HCT116 (cell line): ENCODE data around the gene TENT4A. TPM values are rescaled to one million over a fixed set of nuclear protein-coding genes. Genes with fewer than 3 reads are reported as not detected.

ENCODE experiments used
- ATAC-seq: fragments of 200-7000 bp; cut with Tn5 transposase; 2 replicates; pipeline ENCODE4 v1.9.1; 2020; ENCODE audit warnings: mild to moderate bottlenecking, moderate library complexity
- BruUV-seq: library from RNA; stranded (reverse); fragments of 400-500 nt; replicated peaks from 2 replicates; lab custom pipeline; 2021; lab: Mats Ljungman, UMichigan
- CTCF ChIA-PET: fragments of 300-600 bp; sonication (Branson Sonifier 250); formaldehyde crosslinking; loops from one replicate; lab custom pipeline; 2021; ENCODE audit warnings: antibody characterized with exemption; lab: Charles Lee
- POLR2A ChIA-PET: fragments of 300-600, 350-600 bp; sonication (Branson Sonifier 250); formaldehyde crosslinking; loops from one replicate; lab custom pipeline; 2021; ENCODE audit warnings: antibody characterized with exemption; lab: Charles Lee
- RAD21 ChIA-PET, 2 experiments: fragments of 300-600 bp; sonication (Branson Sonifier 250); formaldehyde crosslinking; loops; one replicate each; lab custom pipeline; 2023; ENCODE audit warnings: low total read pairs in 2 of 2; ENCODE audit not compliant: uncharacterized antibody in 2 of 2, unreplicated experiment in 2 of 2, low non-redundant PET in 1 of 2; lab: Charles Lee
- DNase-seq: peaks from one replicate; pipeline ENCODE4 v3.0.0-alpha.2; 2010; ENCODE audit warnings: low read depth, low spot score
- H2AFZ ChIP-seq: fragments of 200-600 bp; shearing (Covaris generic), sonication (generic); 2 replicates; pipeline ENCODE4 v1.6.1; 2017; ENCODE audit warnings: low read depth, mixed run types, mixed read lengths, antibody characterized with exemption, low read length; ENCODE audit not compliant: poor library complexity, severe bottlenecking
- H3K27ac ChIP-seq: 2 replicates; pipeline ENCODE4 v1.5.1; 2012; ENCODE audit warnings: low read depth, low read length
- H3K27me3 ChIP-seq: fragments of 200-600 bp; sonication (generic); 2 replicates; pipeline ENCODE4 v1.6.1; 2016; ENCODE audit warnings: mixed run types, low read length, mixed read lengths; ENCODE audit not compliant: insufficient read depth
- H3K36me3 ChIP-seq, 2 experiments: fragments of 200-500 bp in 1 of 2; fragments of 200-600 bp in 1 of 2; sonication (Bioruptor generic) in 1 of 2; sonication (generic) in 1 of 2; 2 replicates each; pipeline versions ENCODE4 v1.5.1 to v1.6.1; 2014 to 2016; ENCODE audit warnings: low read length in 2 of 2, inconsistent platforms in 1 of 2, mixed read lengths in 1 of 2, mixed run types in 1 of 2; ENCODE audit not compliant: insufficient read depth in 2 of 2, control insufficient read depth in 1 of 2
- H3K4me1 ChIP-seq, 2 experiments: fragments of 200-600 bp in 1 of 2; sonication (generic) in 1 of 2; 2 replicates each; pipeline versions ENCODE4 v1.5.1 to v1.6.1; 2012 to 2017; ENCODE audit warnings: low read length in 2 of 2, inconsistent platforms in 1 of 2, mild to moderate bottlenecking in 1 of 2, mixed read lengths in 1 of 2, mixed run types in 1 of 2, moderate library complexity in 1 of 2; ENCODE audit not compliant: insufficient read depth in 2 of 2, control insufficient read depth in 1 of 2
- H3K4me2 ChIP-seq: fragments of 200-600 bp; sonication (generic); 2 replicates; pipeline ENCODE4 v1.6.1; 2017; ENCODE audit warnings: mixed run types, low read length, mixed read lengths
- H3K4me3 ChIP-seq, 2 experiments: fragments of 200-600 bp in 1 of 2; sonication (generic) in 1 of 2; replicated peaks in 1 of 2; 2 replicates each; pipeline ENCODE4 v1.5.1; 2011 to 2016; ENCODE audit warnings: low read length in 2 of 2, control low read depth in 1 of 2, low read depth in 1 of 2, mild to moderate bottlenecking in 1 of 2, mixed read lengths in 1 of 2, mixed run types in 1 of 2
- H3K79me2 ChIP-seq: fragments of 200-600 bp; sonication (generic); 2 replicates; pipeline ENCODE4 v1.6.1; 2017; ENCODE audit warnings: mild to moderate bottlenecking, mixed run types, low read length, moderate library complexity, mixed read lengths; ENCODE audit not compliant: insufficient read depth
- H3K9ac ChIP-seq: fragments of 200-600 bp; sonication (generic); 2 replicates; pipeline ENCODE4 v1.6.1; 2016; ENCODE audit warnings: low read length, mixed read lengths
- H3K9me2 ChIP-seq: fragments of 200-600 bp; sonication (generic), shearing (Covaris generic); 2 replicates; pipeline ENCODE4 v1.6.1; 2017; ENCODE audit warnings: mixed run types, mild to moderate bottlenecking, moderate library complexity; ENCODE audit not compliant: insufficient read depth
- H3K9me3 ChIP-seq, 2 experiments: fragments of 200-500 bp in 1 of 2; fragments of 200-600 bp in 1 of 2; sonication (Bioruptor generic) in 1 of 2; sonication (generic) in 1 of 2; 2 replicates each; pipeline ENCODE4 v1.6.1; 2014 to 2017; ENCODE audit warnings: low read length in 2 of 2, mixed read lengths in 2 of 2, inconsistent platforms in 1 of 2, low read depth in 1 of 2, mild to moderate bottlenecking in 1 of 2, mixed run types in 1 of 2, moderate library complexity in 1 of 2; ENCODE audit not compliant: control insufficient read depth in 1 of 2, insufficient read depth in 1 of 2
- H4K20me1 ChIP-seq: fragments of 200-600 bp; sonication (generic), shearing (Covaris generic); 2 replicates; pipeline ENCODE4 v1.6.1; 2017; ENCODE audit warnings: mixed run types, mild to moderate bottlenecking, moderate library complexity; ENCODE audit not compliant: insufficient read depth
- CBX3 ChIP-seq: IDR thresholded peaks from 2 replicates; pipeline ENCODE4 v1.6.1; 2012; ENCODE audit warnings: low read depth
- CEBPB ChIP-seq: IDR thresholded peaks from 2 replicates; pipeline ENCODE4 v1.6.1; 2012; ENCODE audit warnings: low read depth
- ELF1 ChIP-seq: IDR thresholded peaks from 2 replicates; pipeline ENCODE4 v1.6.1; 2012; ENCODE audit warnings: low read depth, borderline replicate concordance
- EZH2 ChIP-seq: fragments of 200-600 bp; sonication (generic); IDR thresholded peaks from 2 replicates; pipeline ENCODE4 v1.6.1; 2017; ENCODE audit warnings: antibody characterized with exemption, mixed run types
- EZH2phosphoT487 ChIP-seq: fragments of 200-600 bp; IDR thresholded peaks from 2 replicates; pipeline ENCODE4 v1.6.1; 2018; ENCODE audit warnings: antibody characterized with exemption, borderline replicate concordance
- POLR2A ChIP-seq: IDR thresholded peaks from 2 replicates; pipeline ENCODE4 v1.7.0; 2011; ENCODE audit warnings: borderline replicate concordance; ENCODE audit not compliant: insufficient read depth, insufficient read length; ENCODE audit errors: extremely low read depth
- RAD21 ChIP-seq: IDR thresholded peaks from 2 replicates; pipeline ENCODE4 v1.6.1; 2012; ENCODE audit warnings: low read depth, mild to moderate bottlenecking
- SIN3A ChIP-seq: IDR thresholded peaks from 2 replicates; pipeline ENCODE4 v1.6.1; 2012; ENCODE audit warnings: low read depth
- SP1 ChIP-seq: IDR thresholded peaks from 2 replicates; pipeline ENCODE4 v1.6.1; 2012; ENCODE audit warnings: low read depth
- SRF ChIP-seq: IDR thresholded peaks from 2 replicates; pipeline ENCODE4 v1.6.1; 2012; ENCODE audit warnings: low read depth
- TCF7L2 ChIP-seq: IDR thresholded peaks from 2 replicates; pipeline ENCODE4 v1.7.0; 2011; ENCODE audit warnings: borderline replicate concordance, inconsistent platforms; ENCODE audit not compliant: insufficient read depth, insufficient read length; ENCODE audit errors: extremely low read depth
- YY1 ChIP-seq: IDR thresholded peaks from 2 replicates; pipeline ENCODE4 v1.6.1; 2011; ENCODE audit warnings: low read length, low read depth, moderate library complexity, mild to moderate bottlenecking; ENCODE audit not compliant: insufficient replicate concordance; ENCODE audit errors: extremely low read depth
- ZNF274 ChIP-seq: fragments of 200-500 bp; sonication (Bioruptor generic); IDR thresholded peaks from 2 replicates; pipeline ENCODE4 v1.6.1; 2014; ENCODE audit warnings: mild to moderate bottlenecking, low read depth, low read length, inconsistent platforms
- intact Hi-C: fragments of 100-400 bp; cut with micrococcal nuclease; formaldehyde crosslinking; loops from 2 replicates; pipeline ENCODE4 v1.10.0; 2022
- total RNA-seq: library from RNA; stranded (reverse); gene quantifications from one replicate; pipeline ENCODE4 v1.2.1, GENCODE V29; 2021; ENCODE audit not compliant: unreplicated experiment
- TF ChIP-seq, protein P1 (sequence below), 3 experiments: fragments of 200-600 bp in 1 of 3; sonication (generic) in 1 of 3; IDR thresholded peaks in 2 of 3; conservative IDR thresholded peaks in 1 of 3; 2 replicates each; pipeline ENCODE4 v1.5.1; 2012 to 2017; ENCODE audit warnings: low read depth in 2 of 3, low read length in 2 of 3, antibody characterized with exemption in 1 of 3, borderline replicate concordance in 1 of 3, control low read depth in 1 of 3, mild to moderate bottlenecking in 1 of 3, mixed read lengths in 1 of 3, mixed run types in 1 of 3, moderate library complexity in 1 of 3; ENCODE audit not compliant: insufficient read depth in 1 of 3
- TF ChIP-seq, protein P2 (sequence below): IDR thresholded peaks from 2 replicates; pipeline ENCODE4 v1.6.1; 2012
- TF ChIP-seq, protein P3 (sequence below): IDR thresholded peaks from 2 replicates; pipeline ENCODE4 v1.6.1; 2012
- TF ChIP-seq, protein P4 (sequence below): IDR thresholded peaks from 2 replicates; pipeline ENCODE4 v1.6.1; 2011; ENCODE audit warnings: mild to moderate bottlenecking, low read length, moderate library complexity; ENCODE audit not compliant: insufficient replicate concordance; ENCODE audit errors: extremely low read depth

TENT4A gene
- total RNA-seq, 1 experiment from 2014 or later, result 39.8 TPM

DNA sequence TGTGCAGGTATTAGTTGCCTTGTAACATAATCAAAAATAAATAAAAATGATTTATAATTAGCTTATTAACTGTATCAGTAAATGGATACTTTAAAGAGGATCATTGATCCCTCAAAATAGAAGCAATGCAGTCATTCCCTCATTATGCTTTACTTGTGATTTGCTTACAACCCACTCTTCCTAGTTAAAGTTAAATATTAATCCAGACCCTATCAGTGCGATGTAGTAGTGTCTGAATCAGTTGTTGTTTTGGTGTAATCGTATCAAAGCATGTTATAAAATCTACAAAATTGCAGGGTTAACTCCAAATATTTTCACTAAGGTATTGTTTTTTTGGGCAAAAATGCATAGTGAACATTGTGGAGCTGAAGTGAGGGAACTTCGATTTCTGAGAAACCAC is 17.6 kb downstream of the TENT4A start (continued):
- TF ChIP-seq, protein P1, sequence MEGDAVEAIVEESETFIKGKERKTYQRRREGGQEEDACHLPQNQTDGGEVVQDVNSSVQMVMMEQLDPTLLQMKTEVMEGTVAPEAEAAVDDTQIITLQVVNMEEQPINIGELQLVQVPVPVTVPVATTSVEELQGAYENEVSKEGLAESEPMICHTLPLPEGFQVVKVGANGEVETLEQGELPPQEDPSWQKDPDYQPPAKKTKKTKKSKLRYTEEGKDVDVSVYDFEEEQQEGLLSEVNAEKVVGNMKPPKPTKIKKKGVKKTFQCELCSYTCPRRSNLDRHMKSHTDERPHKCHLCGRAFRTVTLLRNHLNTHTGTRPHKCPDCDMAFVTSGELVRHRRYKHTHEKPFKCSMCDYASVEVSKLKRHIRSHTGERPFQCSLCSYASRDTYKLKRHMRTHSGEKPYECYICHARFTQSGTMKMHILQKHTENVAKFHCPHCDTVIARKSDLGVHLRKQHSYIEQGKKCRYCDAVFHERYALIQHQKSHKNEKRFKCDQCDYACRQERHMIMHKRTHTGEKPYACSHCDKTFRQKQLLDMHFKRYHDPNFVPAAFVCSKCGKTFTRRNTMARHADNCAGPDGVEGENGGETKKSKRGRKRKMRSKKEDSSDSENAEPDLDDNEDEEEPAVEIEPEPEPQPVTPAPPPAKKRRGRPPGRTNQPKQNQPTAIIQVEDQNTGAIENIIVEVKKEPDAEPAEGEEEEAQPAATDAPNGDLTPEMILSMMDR (IDR thresholded peaks at IDR 0.05 in 2 of 3, conservative IDR thresholded peaks at IDR 0.05 in 1 of 3; ENCODE audit: borderline replicate concordance in 1 of 3, insufficient read depth in 1 of 3, low read depth in 2 of 3, low read length in 2 of 3), result no peak
- TF ChIP-seq EZH2 (no peak), SIN3A (no peak), ZNF274 (no peak), YY1 (no peak), CEBPB (no peak), CBX3 (no peak), RAD21 (no peak)
- TF ChIP-seq, all 23 proteins: peak for 0

DNA sequence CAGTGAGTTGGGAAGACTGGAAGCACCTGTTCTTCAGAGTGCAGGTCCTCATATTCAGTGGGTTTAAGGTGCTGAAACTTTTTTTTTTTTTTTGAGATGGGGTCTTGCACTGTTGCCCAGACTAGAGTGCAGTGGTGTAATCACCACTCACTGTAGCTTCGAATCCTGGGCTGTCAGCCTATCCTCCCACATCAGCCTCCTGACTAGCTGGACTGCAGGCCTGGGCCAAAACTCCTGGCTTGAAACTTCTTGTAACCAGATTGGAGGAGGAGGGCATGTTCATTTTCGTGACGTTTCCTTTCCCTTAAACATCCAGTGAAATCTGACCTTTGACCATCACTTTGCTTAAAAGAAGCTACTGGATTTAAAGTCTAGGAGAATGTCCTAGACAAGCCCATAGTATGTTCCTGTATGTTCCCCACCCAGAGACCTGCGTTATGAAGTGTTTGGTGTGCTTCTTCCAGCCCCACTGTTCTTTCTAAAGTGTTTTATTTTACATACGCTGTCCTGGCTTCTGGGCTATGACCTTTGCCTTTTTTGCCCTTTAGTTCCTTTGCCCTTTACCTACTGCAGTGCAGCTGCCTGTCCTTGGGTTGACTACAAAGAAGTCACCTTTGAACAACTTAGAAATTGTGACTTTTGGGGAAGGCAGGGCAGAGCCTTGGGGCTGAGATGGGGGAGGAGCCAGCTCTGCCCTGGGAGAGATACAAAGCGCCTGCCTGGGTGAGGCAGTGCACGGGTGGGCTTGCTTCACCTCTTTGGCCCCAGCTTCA is 18.4 kb downstream of the TENT4A start:
- no peaks in the 10 kb centered on the region for H3K9me2 ChIP-seq
- ATAC-seq (no peak), DNase-seq (no peak)
- RAD21 ChIA-PET, result no interaction called here
- CTCF ChIA-PET, result no interaction called here
- H3K79me2 ChIP-seq, result peaks cover 99% of the 10 kb centered on the region
- H3K4me2 ChIP-seq, result no peak overlapping the region
- no TSS peak for BruUV-seq
- POLR2A ChIA-PET, result no interaction called here
- no peaks in the 10 kb centered on the region; a peak in 1 of 4 replicates for H3K36me3 ChIP-seq
- H3K9ac ChIP-seq, result no peak overlapping the region
- H3K4me1 ChIP-seq, result no peaks in the 10 kb centered on the region
- H2AFZ ChIP-seq, result no peak overlapping the region
- intact Hi-C loops, result no loop called here
- H3K27me3 ChIP-seq, result no peaks in the 10 kb centered on the region
- H4K20me1 ChIP-seq, result peaks cover 5% of the 10 kb centered on the region; the same call in 1 of the 2 replicates
- no peak overlapping the region for H3K4me3 ChIP-seq
- H3K27ac ChIP-seq, result no peak overlapping the region
- no peaks in the 10 kb centered on the region for H3K9me3 ChIP-seq
- TF ChIP-seq SP1 (no peak), ZNF274 (no peak), SRF (no peak), SIN3A (no peak), POLR2A (no peak), ELF1 (no peak), CEBPB (no peak), YY1 (no peak), TCF7L2 (no peak), EZH2phosphoT487 (no peak), EZH2 (no peak)
- TF ChIP-seq, protein P2, sequence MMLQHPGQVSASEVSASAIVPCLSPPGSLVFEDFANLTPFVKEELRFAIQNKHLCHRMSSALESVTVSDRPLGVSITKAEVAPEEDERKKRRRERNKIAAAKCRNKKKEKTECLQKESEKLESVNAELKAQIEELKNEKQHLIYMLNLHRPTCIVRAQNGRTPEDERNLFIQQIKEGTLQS, result no peak
- TF ChIP-seq, protein P3, sequence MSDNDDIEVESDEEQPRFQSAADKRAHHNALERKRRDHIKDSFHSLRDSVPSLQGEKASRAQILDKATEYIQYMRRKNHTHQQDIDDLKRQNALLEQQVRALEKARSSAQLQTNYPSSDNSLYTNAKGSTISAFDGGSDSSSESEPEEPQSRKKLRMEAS, result no peak
- TF ChIP-seq, protein P4, sequence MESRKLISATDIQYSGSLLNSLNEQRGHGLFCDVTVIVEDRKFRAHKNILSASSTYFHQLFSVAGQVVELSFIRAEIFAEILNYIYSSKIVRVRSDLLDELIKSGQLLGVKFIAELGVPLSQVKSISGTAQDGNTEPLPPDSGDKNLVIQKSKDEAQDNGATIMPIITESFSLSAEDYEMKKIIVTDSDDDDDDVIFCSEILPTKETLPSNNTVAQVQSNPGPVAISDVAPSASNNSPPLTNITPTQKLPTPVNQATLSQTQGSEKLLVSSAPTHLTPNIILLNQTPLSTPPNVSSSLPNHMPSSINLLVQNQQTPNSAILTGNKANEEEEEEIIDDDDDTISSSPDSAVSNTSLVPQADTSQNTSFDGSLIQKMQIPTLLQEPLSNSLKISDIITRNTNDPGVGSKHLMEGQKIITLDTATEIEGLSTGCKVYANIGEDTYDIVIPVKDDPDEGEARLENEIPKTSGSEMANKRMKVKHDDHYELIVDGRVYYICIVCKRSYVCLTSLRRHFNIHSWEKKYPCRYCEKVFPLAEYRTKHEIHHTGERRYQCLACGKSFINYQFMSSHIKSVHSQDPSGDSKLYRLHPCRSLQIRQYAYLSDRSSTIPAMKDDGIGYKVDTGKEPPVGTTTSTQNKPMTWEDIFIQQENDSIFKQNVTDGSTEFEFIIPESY, result no peak
